ENCODE results near the gene SMAD5. TPM values are rescaled to one million over a fixed set of nuclear protein-coding genes. Genes with fewer than 3 reads are reported as not detected.

Gene SMAD5
- total and polyA plus RNA-seq, 2 donors (not counting 1 experiment from before 2014, with no cell fraction given): 9.4 to 38.6 TPM

DNA sequence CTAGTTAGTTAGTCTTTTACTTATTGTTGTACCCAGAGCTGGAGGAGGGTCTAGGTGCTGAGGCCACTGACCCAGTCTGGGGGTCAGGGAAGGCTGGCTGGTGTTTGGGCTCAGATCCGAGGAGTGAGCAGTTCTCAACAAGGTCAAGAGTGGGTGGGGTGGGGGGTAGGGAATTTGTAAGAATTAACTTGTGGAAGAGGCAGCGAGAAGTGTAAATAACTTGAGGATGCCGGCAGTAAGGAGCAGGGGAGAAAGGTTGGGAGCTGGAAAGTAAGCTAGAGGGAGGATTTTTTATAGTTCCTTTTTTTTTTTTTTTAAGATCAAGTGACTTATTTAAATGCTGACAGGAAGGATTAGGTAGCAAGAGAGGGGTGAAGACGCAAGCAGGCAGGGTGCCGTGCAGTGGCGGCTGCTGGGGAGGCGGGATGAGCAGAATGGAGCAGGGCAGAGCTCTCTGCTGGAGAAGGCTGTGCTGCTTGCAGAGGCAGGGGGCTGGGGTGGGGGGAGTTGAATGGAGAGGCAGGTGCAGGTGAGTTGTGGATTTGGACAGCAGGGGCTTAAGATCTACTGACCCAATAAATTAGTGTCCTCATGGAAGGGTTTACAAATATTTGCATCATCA lies 95.6 kb downstream of the SMAD5 start:
- H3K9me3 ChIP-seq (ENCODE audit: control extremely low read depth in 1 of 3, control insufficient read depth in 2 of 3, insufficient read depth in 1 of 3, low read length in 2 of 3): no peaks in the 10 kb centered on the region
- H4K20me1 ChIP-seq (ENCODE audit: control insufficient read depth, insufficient read depth, low read length, poor library complexity, severe bottlenecking): no peaks in the 10 kb centered on the region
- no peaks in the 10 kb centered on the region for H3K4me1 ChIP-seq (ENCODE audit: control insufficient read depth in 2 of 2, insufficient read depth in 2 of 2, low read length in 2 of 2)
- intact Hi-C loops (cut with micrococcal nuclease): no loop called here
- Mint-ChIP-seq H3K4me3 (no peak overlapping the region), H3K9me3 (ENCODE audit: insufficient read depth) (no peaks in the 10 kb centered on the region), H3K4me1 (no peaks in the 10 kb centered on the region), H3K27ac (no peak overlapping the region), H3K27me3 (peaks cover 25% of the 10 kb centered on the region)
- H3K4me2 ChIP-seq (replicated peaks; ENCODE audit: low read depth, low read length, poor library complexity, severe bottlenecking): no peak overlapping the region
- H3K36me3 ChIP-seq (replicated peaks in 1 of 2; ENCODE audit: control extremely low read depth in 1 of 2, control insufficient read depth in 1 of 2, extremely low read depth in 1 of 2, insufficient read depth in 2 of 2, low read length in 1 of 2): no peaks in the 10 kb centered on the region
- ATAC-seq (ENCODE audit: low read depth): no peak
- CTCF ChIA-PET: no interaction called here
- 44% methylated on average over 7 of the region's 7 CpGs for WGBS (ENCODE audit: insufficient coverage)
- H3K27me3 ChIP-seq (replicated peaks in 1 of 4; ENCODE audit: control extremely low read depth in 1 of 4, control insufficient read depth in 3 of 4, insufficient read depth in 4 of 4, low read length in 3 of 4): peaks cover 0 to 6% (median 1%) of the 10 kb centered on the region in 4 experiments
- no peak overlapping the region for H3K9ac ChIP-seq (ENCODE audit: low read length)
- no peak overlapping the region for H3K4me3 ChIP-seq (ENCODE audit: control extremely low read depth in 1 of 5, extremely low read depth in 1 of 5, insufficient read depth in 1 of 5, low read depth in 2 of 5, low read length in 4 of 5)
- POLR2A ChIA-PET: no interaction called here
- TF ChIP-seq, protein P1, sequence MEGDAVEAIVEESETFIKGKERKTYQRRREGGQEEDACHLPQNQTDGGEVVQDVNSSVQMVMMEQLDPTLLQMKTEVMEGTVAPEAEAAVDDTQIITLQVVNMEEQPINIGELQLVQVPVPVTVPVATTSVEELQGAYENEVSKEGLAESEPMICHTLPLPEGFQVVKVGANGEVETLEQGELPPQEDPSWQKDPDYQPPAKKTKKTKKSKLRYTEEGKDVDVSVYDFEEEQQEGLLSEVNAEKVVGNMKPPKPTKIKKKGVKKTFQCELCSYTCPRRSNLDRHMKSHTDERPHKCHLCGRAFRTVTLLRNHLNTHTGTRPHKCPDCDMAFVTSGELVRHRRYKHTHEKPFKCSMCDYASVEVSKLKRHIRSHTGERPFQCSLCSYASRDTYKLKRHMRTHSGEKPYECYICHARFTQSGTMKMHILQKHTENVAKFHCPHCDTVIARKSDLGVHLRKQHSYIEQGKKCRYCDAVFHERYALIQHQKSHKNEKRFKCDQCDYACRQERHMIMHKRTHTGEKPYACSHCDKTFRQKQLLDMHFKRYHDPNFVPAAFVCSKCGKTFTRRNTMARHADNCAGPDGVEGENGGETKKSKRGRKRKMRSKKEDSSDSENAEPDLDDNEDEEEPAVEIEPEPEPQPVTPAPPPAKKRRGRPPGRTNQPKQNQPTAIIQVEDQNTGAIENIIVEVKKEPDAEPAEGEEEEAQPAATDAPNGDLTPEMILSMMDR (IDR thresholded peaks at IDR 0.05): no peak
- no peak for TF ChIP-seq EZH2 (IDR thresholded peaks at IDR 0.05; ENCODE audit: borderline replicate concordance, insufficient read depth, low read depth, low read length, poor library complexity, severe bottlenecking)
- no peaks in the 10 kb centered on the region for H3K79me2 ChIP-seq (ENCODE audit: control insufficient read depth, insufficient read depth, low read length)
- H3K27ac ChIP-seq (ENCODE audit: low read length in 2 of 2): no peak overlapping the region
- no peak overlapping the region for H2AFZ ChIP-seq (ENCODE audit: insufficient read depth, low read depth, low read length, poor library complexity, severe bottlenecking)
- DNase-seq: no peak

DNA sequence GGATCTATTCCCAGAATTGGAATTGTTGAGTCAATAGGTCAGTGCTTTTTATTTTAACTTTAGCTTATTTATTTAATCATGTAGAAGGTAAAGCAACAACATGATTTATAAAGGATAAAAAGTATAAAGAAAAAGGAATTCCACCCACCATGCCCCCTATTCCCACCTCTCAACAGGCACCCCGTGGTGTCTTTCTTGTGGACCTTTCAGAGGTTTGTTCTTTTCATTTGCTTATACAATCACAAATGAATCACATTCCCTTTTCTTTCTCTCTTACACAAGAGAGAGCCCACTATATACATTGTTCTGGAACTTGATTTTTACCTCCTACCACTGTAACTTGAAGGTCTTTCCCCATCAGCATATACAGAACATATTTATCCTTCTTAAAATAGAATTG lies 97.5 kb downstream of the SMAD5 start:
- DNase-seq (no peak), ATAC-seq (ENCODE audit: low read depth) (no peak)
- Mint-ChIP-seq H3K27ac (no peak overlapping the region), H3K4me3 (no peak overlapping the region), H3K9me3 (ENCODE audit: insufficient read depth) (no peaks in the 10 kb centered on the region), H3K4me1 (no peaks in the 10 kb centered on the region), H3K27me3 (peaks cover 19% of the 10 kb centered on the region)
- Histone ChIP-seq H3K36me3 (replicated peaks in 1 of 2; ENCODE audit: control extremely low read depth in 1 of 2, control insufficient read depth in 1 of 2, extremely low read depth in 1 of 2, insufficient read depth in 2 of 2, low read length in 1 of 2) (no peaks in the 10 kb centered on the region), H4K20me1 (ENCODE audit: control insufficient read depth, insufficient read depth, low read length, poor library complexity, severe bottlenecking) (no peaks in the 10 kb centered on the region), H3K4me2 (replicated peaks; ENCODE audit: low read depth, low read length, poor library complexity, severe bottlenecking) (no peak overlapping the region), H3K4me1 (ENCODE audit: control insufficient read depth in 2 of 2, insufficient read depth in 2 of 2, low read length in 2 of 2) (no peaks in the 10 kb centered on the region), H2AFZ (ENCODE audit: insufficient read depth, low read depth, low read length, poor library complexity, severe bottlenecking) (no peak overlapping the region), H3K79me2 (ENCODE audit: control insufficient read depth, insufficient read depth, low read length) (no peaks in the 10 kb centered on the region), H3K4me3 (ENCODE audit: control extremely low read depth in 1 of 5, extremely low read depth in 1 of 5, insufficient read depth in 1 of 5, low read depth in 2 of 5, low read length in 4 of 5) (no peak overlapping the region), H3K27me3 (replicated peaks in 1 of 4; ENCODE audit: control extremely low read depth in 1 of 4, control insufficient read depth in 3 of 4, insufficient read depth in 4 of 4, low read length in 3 of 4) (peaks cover 0 to 6% (median 0%) of the 10 kb centered on the region in 4 experiments), H3K27ac (ENCODE audit: low read length in 2 of 2) (no peak overlapping the region), H3K9ac (ENCODE audit: low read length) (no peak overlapping the region), H3K9me3 (ENCODE audit: control extremely low read depth in 1 of 3, control insufficient read depth in 2 of 3, insufficient read depth in 1 of 3, low read length in 2 of 3) (no peaks in the 10 kb centered on the region)
- ChIA-PET CTCF (no interaction called here), POLR2A (no interaction called here)
- intact Hi-C loops (cut with micrococcal nuclease): no loop called here
- 17% methylated on average over 1 of the region's 1 CpG for WGBS (ENCODE audit: insufficient coverage)
- no peak for TF ChIP-seq EZH2 (IDR thresholded peaks at IDR 0.05; ENCODE audit: borderline replicate concordance, insufficient read depth, low read depth, low read length, poor library complexity, severe bottlenecking)
- TF ChIP-seq, protein P1 (IDR thresholded peaks at IDR 0.05): no peak

All from B cell (primary cell).